NCI-H187 treated with DMSO at 0.1 percent for 48 hours (cell line): ENCODE results near the gene CRYBG1.

Experiments used
- DNase-seq: peaks from one replicate; lab custom pipeline; 2025; lab: John Stamatoyannopoulos, UW

CRYBG1 gene

GRCh38 chr6:106360410-106360988 is at the start of gene CRYBG1:
CRYBG1 (plus strand) TSS chr6:106360717; CDS start chr6:106360909, 192 bp downstream.
- DNase-seq: peak; percentile 28

- peak; percentile 6 for DNase-seq
These were observed 44.6 kb upstream of the CRYBG1 start for GRCh38 chr6:106315765-106316374.

- DNase-seq: no peak
These were observed 44.1 kb upstream of the CRYBG1 start for GRCh38 chr6:106316375-106316766.

GRCh38 chr6:106318061-106318460 is 42.5 kb upstream of the CRYBG1 start:
- DNase-seq: no peak

GRCh38 chr6:106318851-106319250 is 41.7 kb upstream of the CRYBG1 start:
- no peak for DNase-seq

GRCh38 chr6:106321940-106322339 is 38.6 kb upstream of the CRYBG1 start:
- no peak for DNase-seq

- DNase-seq: no peak
These were observed 35.7 kb upstream of the CRYBG1 start for GRCh38 chr6:106324726-106325335.

- peak; percentile 82 for DNase-seq
These were observed 35.0 kb upstream of the CRYBG1 start, which contains the start of gene ATG5 for GRCh38 chr6:106325336-106326178. ATG5 (minus strand) TSS chr6:106325760; CDS start chr6:106316208, 9,552 bp downstream.

GRCh38 chr6:106334646-106335448 is 25.7 kb upstream of the CRYBG1 start:
- DNase-seq: no peak

- peak; percentile 12 for DNase-seq
These were observed 21.0 kb upstream of the CRYBG1 start for GRCh38 chr6:106339334-106340029.

- no peak for DNase-seq
These were observed 13.3 kb upstream of the CRYBG1 start for GRCh38 chr6:106347219-106347618.

- no peak for DNase-seq
These were observed 4.1 kb upstream of the CRYBG1 start for GRCh38 chr6:106356378-106356777.

- DNase-seq: no peak
These were observed 533 bp upstream of the CRYBG1 start for GRCh38 chr6:106359959-106360409.

GRCh38 chr6:106360989-106361430 is 493 bp downstream of the CRYBG1 start:
- DNase-seq: no peak

GRCh38 chr6:106363401-106364138 is 3.1 kb downstream of the CRYBG1 start:
- no peak for DNase-seq

GRCh38 chr6:106369739-106370138 is 9.2 kb downstream of the CRYBG1 start:
- DNase-seq: no peak

GRCh38 chr6:106370639-106371038 is 10.1 kb downstream of the CRYBG1 start:
- DNase-seq: no peak

- DNase-seq: no peak
These were observed 12.5 kb downstream of the CRYBG1 start for GRCh38 chr6:106372838-106373501.

- no peak for DNase-seq
These were observed 13.2 kb downstream of the CRYBG1 start for GRCh38 chr6:106373502-106374239.
